GM12864 (cell line): ENCODE results near the gene ANKS1B.

Experiments
- DNase-seq: peaks from one replicate; pipeline ENCODE4 v3.0.0-alpha.2; 2011; ENCODE audit warnings: low read depth
- H3K4me3 ChIP-seq: 2 replicates; pipeline ENCODE4 v1.5.1; 2011; ENCODE audit warnings: mild to moderate bottlenecking, low read depth, low read length, control low read depth
- CTCF ChIP-seq: IDR thresholded peaks from 2 replicates; pipeline ENCODE4 v1.5.1; 2011; ENCODE audit warnings: low read depth, mild to moderate bottlenecking, moderate library complexity, low read length, control low read depth, inconsistent platforms; ENCODE audit errors: missing control alignments

ANKS1B gene

GRCh38 chr12:99278899-99279298 lies 705.8 kb downstream of the ANKS1B start:
- no peak for TF ChIP-seq CTCF
- no peak for DNase-seq
- H3K4me3 ChIP-seq = no peak overlapping the region

GRCh38 chr12:99277591-99278379 lies 707.0 kb downstream of the ANKS1B start:
- no peak for DNase-seq
- TF ChIP-seq CTCF = no peak
- no peak overlapping the region for H3K4me3 ChIP-seq

GRCh38 chr12:99271071-99271470 lies 713.7 kb downstream of the ANKS1B start:
- no peak for TF ChIP-seq CTCF
- no peak overlapping the region for H3K4me3 ChIP-seq
- no peak for DNase-seq

- no peak for DNase-seq
- no peak overlapping the region for H3K4me3 ChIP-seq
- TF ChIP-seq CTCF = no peak
These were observed 717.7 kb downstream of the ANKS1B start for GRCh38 chr12:99267038-99267437.

GRCh38 chr12:99265648-99266047 lies 719.1 kb downstream of the ANKS1B start:
- TF ChIP-seq CTCF = no peak
- DNase-seq = no peak
- no peak overlapping the region for H3K4me3 ChIP-seq

- DNase-seq = no peak
- no peak for TF ChIP-seq CTCF
These were observed 723.5 kb downstream of the ANKS1B start for GRCh38 chr12:99261256-99261655.

GRCh38 chr12:99260456-99260996 lies 724.2 kb downstream of the ANKS1B start:
- TF ChIP-seq CTCF = no peak
- DNase-seq = no peak
- H3K4me3 ChIP-seq = no peak overlapping the region

More at GRCh38 chr12:99261256-99261655, 723.5 kb downstream of the ANKS1B start:
- no peak overlapping the region for H3K4me3 ChIP-seq
